Caco-2 (cell line): ENCODE results near the gene REP15. TPM values are rescaled to one million over a fixed set of nuclear protein-coding genes. Genes with fewer than 3 reads are reported as not detected.

Source experiments
- BruUV-seq: library from RNA; stranded (reverse); fragments of 400-500 nt; replicated peaks from 2 replicates; lab custom pipeline; 2021; lab: Mats Ljungman, UMichigan
- CTCF ChIA-PET: fragments of 300-600 bp; sonication (Branson Sonifier 250); formaldehyde crosslinking; loops from one replicate; lab custom pipeline; 2022; ENCODE audit warnings: antibody characterized with exemption; lab: Charles Lee
- POLR2A ChIA-PET: fragments of 300-600 bp; sonication (Branson Sonifier 250); formaldehyde crosslinking; loops from one replicate; lab custom pipeline; 2022; ENCODE audit warnings: antibody characterized with exemption; lab: Charles Lee
- DNase-seq, 2 experiments: peaks; one replicate each; pipeline versions ENCODE4 v3.0.0 to v3.0.0-alpha.2; 2020 to 2022
- H3K27me3 ChIP-seq: replicated peaks from 2 replicates; pipeline ENCODE4 v1.6.0; 2011; ENCODE audit warnings: low read length; ENCODE audit not compliant: control insufficient read depth, insufficient read depth
- H3K36me3 ChIP-seq: 2 replicates; pipeline ENCODE4 v1.5.1; 2011; ENCODE audit warnings: low read length; ENCODE audit not compliant: control insufficient read depth, insufficient read depth
- H3K4me1 ChIP-seq: fragments of 250-450 bp; sonication (Bioruptor Pico); 2 replicates; pipeline ENCODE4 v1.5.1; 2020; ENCODE audit warnings: mild to moderate bottlenecking
- H3K4me3 ChIP-seq: 2 replicates; pipeline ENCODE4 v1.5.1; 2011; ENCODE audit warnings: low read depth, mild to moderate bottlenecking, control low read depth, low read length
- H3K9me3 ChIP-seq: fragments of 250-450 bp; sonication (Bioruptor Pico); 2 replicates; pipeline ENCODE4 v1.5.1; 2020; ENCODE audit warnings: mild to moderate bottlenecking, moderate library complexity
- H3K27ac Mint-ChIP-seq: one replicate; pipeline ENCODE4 v1.8.0; 2022; ENCODE audit warnings: mixed read lengths; ENCODE audit not compliant: unreplicated experiment
- H3K27me3 Mint-ChIP-seq: one replicate; pipeline ENCODE4 v1.8.0; 2022; ENCODE audit warnings: mixed read lengths; ENCODE audit not compliant: insufficient read depth, unreplicated experiment
- H3K36me3 Mint-ChIP-seq: one replicate; pipeline ENCODE4 v1.8.0; 2022; ENCODE audit warnings: mild to moderate bottlenecking, mixed read lengths; ENCODE audit not compliant: insufficient read depth, unreplicated experiment
- H3K4me1 Mint-ChIP-seq: one replicate; pipeline ENCODE4 v1.8.0; 2022; ENCODE audit warnings: low read depth, mixed read lengths; ENCODE audit not compliant: unreplicated experiment
- H3K4me3 Mint-ChIP-seq: one replicate; pipeline ENCODE4 v1.8.0; 2022; ENCODE audit warnings: mild to moderate bottlenecking, moderate library complexity, mixed read lengths; ENCODE audit not compliant: unreplicated experiment
- H3K9me3 Mint-ChIP-seq: one replicate; pipeline ENCODE4 v1.8.0; 2022; ENCODE audit warnings: mixed read lengths; ENCODE audit not compliant: unreplicated experiment
- CTCF ChIP-seq, 2 experiments: fragments of 200-600 bp in 1 of 2; IDR thresholded peaks; 1 replicate in 1 of 2; 2 replicates in 1 of 2; pipeline versions ENCODE4 v1.5.1 to v1.8.0; 2011 to 2022; ENCODE audit warnings: antibody characterized with exemption in 1 of 2, control low read depth in 1 of 2, inconsistent platforms in 1 of 2, low read depth in 1 of 2, low read length in 1 of 2, mild to moderate bottlenecking in 1 of 2, moderate library complexity in 1 of 2; ENCODE audit not compliant: insufficient read depth in 1 of 2, severe bottlenecking in 1 of 2, unreplicated experiment in 1 of 2
- intact Hi-C: fragments of 100-400 bp; cut with micrococcal nuclease; formaldehyde crosslinking; loops from one replicate; pipeline ENCODE4 v1.10.0; 2022; ENCODE audit not compliant: unreplicated experiment
- total RNA-seq: library from RNA; stranded (reverse); gene quantifications from 2 replicates; pipeline ENCODE4 v1.2.3, GENCODE V29; 2022

Gene REP15
- total RNA-seq, 1 experiment from 2014 or later, result 2.3 TPM

GRCh38 chr12:27667540-27667939 lies 28.7 kb upstream of the REP15 start:
- TF ChIP-seq CTCF (IDR thresholded peaks at IDR 0.05; ENCODE audit: insufficient read depth in 1 of 2, low read depth in 1 of 2, low read length in 1 of 2, severe bottlenecking in 1 of 2, unreplicated experiment in 1 of 2), result no peak
- no peaks in the 10 kb centered on the region for H3K27me3 Mint-ChIP-seq
- no peaks in the 10 kb centered on the region for H3K9me3 Mint-ChIP-seq
- H3K4me1 ChIP-seq, result no peaks in the 10 kb centered on the region
- no peaks in the 10 kb centered on the region for H3K27me3 ChIP-seq
- ChIA-PET CTCF (no interaction called here), POLR2A (no interaction called here)
- BruUV-seq, result no TSS peak
- H3K36me3 ChIP-seq, result no peaks in the 10 kb centered on the region
- H3K4me3 ChIP-seq, result no peak overlapping the region
- peaks cover 63% of the 10 kb centered on the region for H3K36me3 Mint-ChIP-seq
- intact Hi-C loops, result no loop called here
- no peaks in the 10 kb centered on the region for H3K4me1 Mint-ChIP-seq
- H3K4me3 Mint-ChIP-seq, result no peak overlapping the region
- DNase-seq, result no peak
- H3K27ac Mint-ChIP-seq, result no peak overlapping the region
- no peaks in the 10 kb centered on the region for H3K9me3 ChIP-seq

GRCh38 chr12:27672051-27672450 lies 24.2 kb upstream of the REP15 start:
- Mint-ChIP-seq H3K27ac (no peak overlapping the region), H3K27me3 (no peaks in the 10 kb centered on the region), H3K36me3 (peaks cover 67% of the 10 kb centered on the region), H3K4me1 (no peaks in the 10 kb centered on the region), H3K9me3 (no peaks in the 10 kb centered on the region), H3K4me3 (no peak overlapping the region)
- intact Hi-C loops, result no loop called here
- Histone ChIP-seq H3K4me3 (no peak overlapping the region), H3K9me3 (no peaks in the 10 kb centered on the region), H3K36me3 (no peaks in the 10 kb centered on the region), H3K4me1 (no peaks in the 10 kb centered on the region), H3K27me3 (no peaks in the 10 kb centered on the region)
- no TSS peak for BruUV-seq
- DNase-seq, result no peak
- POLR2A ChIA-PET, result no interaction called here
- CTCF ChIA-PET, result no interaction called here
- no peak for TF ChIP-seq CTCF (IDR thresholded peaks at IDR 0.05; ENCODE audit: insufficient read depth in 1 of 2, low read depth in 1 of 2, low read length in 1 of 2, severe bottlenecking in 1 of 2, unreplicated experiment in 1 of 2)

- Histone ChIP-seq H3K27me3 (no peaks in the 10 kb centered on the region), H3K4me3 (no peak overlapping the region), H3K36me3 (no peaks in the 10 kb centered on the region), H3K9me3 (no peaks in the 10 kb centered on the region), H3K4me1 (no peaks in the 10 kb centered on the region)
- no peaks in the 10 kb centered on the region for H3K4me1 Mint-ChIP-seq
- BruUV-seq, result no TSS peak
- no peaks in the 10 kb centered on the region for H3K27me3 Mint-ChIP-seq
- no peak overlapping the region for H3K27ac Mint-ChIP-seq
- H3K4me3 Mint-ChIP-seq, result no peak overlapping the region
- peaks cover 67% of the 10 kb centered on the region for H3K36me3 Mint-ChIP-seq
- ChIA-PET CTCF (no interaction called here), POLR2A (no interaction called here)
- no peak for DNase-seq
- TF ChIP-seq CTCF (IDR thresholded peaks at IDR 0.05; ENCODE audit: insufficient read depth in 1 of 2, low read depth in 1 of 2, low read length in 1 of 2, severe bottlenecking in 1 of 2, unreplicated experiment in 1 of 2), result no peak
- intact Hi-C loops, result no loop called here
- H3K9me3 Mint-ChIP-seq, result no peaks in the 10 kb centered on the region
These were observed 23.6 kb upstream of the REP15 start for GRCh38 chr12:27672643-27673042.
